Measurements from ENCODE around the gene LRIT2. TPM values are rescaled to one million over a fixed set of nuclear protein-coding genes. Genes with fewer than 3 reads are reported as not detected.

LRIT2 gene
- total and polyA plus RNA-seq, 2 experiments from 2014 or later: not detected

- no peak overlapping the region for H3K27ac ChIP-seq
- no peak overlapping the region for H3K9ac ChIP-seq
- WGBS, 2 experiments (ENCODE audit: low coverage in 1 of 2, low lambda C conversion rate in 2 of 2, missing lambda C conversion rate in 2 of 2): 20 to 21% methylated on average over 6 of the region's 6 CpGs
- H3K79me2 ChIP-seq (ENCODE audit: insufficient read depth): no peaks in the 10 kb centered on the region
- H3F3A ChIP-seq (ENCODE audit: insufficient read depth): no peaks in the 10 kb centered on the region
- H3K4me2 ChIP-seq (ENCODE audit: unreplicated experiment): no peak overlapping the region
- H3K4me3 ChIP-seq: no peak overlapping the region
- DNase-seq: no peak
- H3K27me3 ChIP-seq (replicated peaks; ENCODE audit: insufficient read depth): no peaks in the 10 kb centered on the region
- no peaks in the 10 kb centered on the region for H3K9me2 ChIP-seq (ENCODE audit: insufficient read depth)
- H3K4me1 ChIP-seq (ENCODE audit: insufficient read depth): no peaks in the 10 kb centered on the region
- no peaks in the 10 kb centered on the region for H3K9me3 ChIP-seq (ENCODE audit: low read depth)
- no peaks in the 10 kb centered on the region for H4K20me1 ChIP-seq (ENCODE audit: insufficient read depth)
- in situ Hi-C loops (cut with MboI): no loop called here
- H2AFZ ChIP-seq: no peak overlapping the region
- no peak for TF ChIP-seq EZH2phosphoT487 (IDR thresholded peaks at IDR 0.05; ENCODE audit: insufficient read depth, low read depth)
- TF ChIP-seq EZH2 (IDR thresholded peaks at IDR 0.05; ENCODE audit: insufficient read depth, poor library complexity, severe bottlenecking): no peak
- no peaks in the 10 kb centered on the region for H3K36me3 ChIP-seq (ENCODE audit: low read depth)
These were observed 824 bp downstream of the LRIT2 start for GRCh38 chr10:84224411-84225028.

- TF ChIP-seq EZH2phosphoT487 (IDR thresholded peaks at IDR 0.05; ENCODE audit: insufficient read depth, low read depth) (no peak), EZH2 (IDR thresholded peaks at IDR 0.05; ENCODE audit: insufficient read depth, poor library complexity, severe bottlenecking) (no peak)
- no peak overlapping the region for H3K27ac ChIP-seq
- in situ Hi-C loops (cut with MboI): no loop called here
- no peaks in the 10 kb centered on the region for H3K27me3 ChIP-seq (replicated peaks; ENCODE audit: insufficient read depth)
- no peaks in the 10 kb centered on the region for H3K9me2 ChIP-seq (ENCODE audit: insufficient read depth)
- no peaks in the 10 kb centered on the region for H4K20me1 ChIP-seq (ENCODE audit: insufficient read depth)
- no peaks in the 10 kb centered on the region for H3K36me3 ChIP-seq (ENCODE audit: low read depth)
- no peak overlapping the region for H3K9ac ChIP-seq
- WGBS, 2 experiments (ENCODE audit: low coverage in 1 of 2, low lambda C conversion rate in 2 of 2, missing lambda C conversion rate in 2 of 2): 33 to 48% methylated on average over 7 to 8 of the region's 8 CpGs
- no peak for DNase-seq
- no peak overlapping the region for H3K4me2 ChIP-seq (ENCODE audit: unreplicated experiment)
- H3K4me1 ChIP-seq (ENCODE audit: insufficient read depth): no peaks in the 10 kb centered on the region
- no peaks in the 10 kb centered on the region for H3K79me2 ChIP-seq (ENCODE audit: insufficient read depth)
- H3K4me3 ChIP-seq: no peak overlapping the region
- H3K9me3 ChIP-seq (ENCODE audit: low read depth): no peaks in the 10 kb centered on the region
- H3F3A ChIP-seq (ENCODE audit: insufficient read depth): no peaks in the 10 kb centered on the region
- no peak overlapping the region for H2AFZ ChIP-seq
These were observed 3.4 kb downstream of the LRIT2 start for GRCh38 chr10:84221916-84222315.

GRCh38 chr10:84217746-84218145 is 7.6 kb downstream of the LRIT2 start:
- Histone ChIP-seq H3K27me3 (replicated peaks; ENCODE audit: insufficient read depth) (no peaks in the 10 kb centered on the region), H3K9me3 (ENCODE audit: low read depth) (no peaks in the 10 kb centered on the region), H3K4me3 (no peak overlapping the region), H2AFZ (no peak overlapping the region), H3F3A (ENCODE audit: insufficient read depth) (no peaks in the 10 kb centered on the region), H3K27ac (no peak overlapping the region), H3K36me3 (ENCODE audit: low read depth) (no peaks in the 10 kb centered on the region), H3K4me2 (ENCODE audit: unreplicated experiment) (no peak overlapping the region), H3K9me2 (ENCODE audit: insufficient read depth) (no peaks in the 10 kb centered on the region), H4K20me1 (ENCODE audit: insufficient read depth) (no peaks in the 10 kb centered on the region), H3K79me2 (ENCODE audit: insufficient read depth) (no peaks in the 10 kb centered on the region), H3K9ac (no peak overlapping the region), H3K4me1 (ENCODE audit: insufficient read depth) (no peaks in the 10 kb centered on the region)
- in situ Hi-C loops (cut with MboI): no loop called here
- TF ChIP-seq EZH2phosphoT487 (IDR thresholded peaks at IDR 0.05; ENCODE audit: insufficient read depth, low read depth): no peak
- no peak for TF ChIP-seq EZH2 (IDR thresholded peaks at IDR 0.05; ENCODE audit: insufficient read depth, poor library complexity, severe bottlenecking)
- no peak for DNase-seq
- 45 to 46% methylated on average over 4 of the region's 4 CpGs for WGBS, 2 experiments (ENCODE audit: low coverage in 1 of 2, low lambda C conversion rate in 2 of 2, missing lambda C conversion rate in 2 of 2)

GRCh38 chr10:84216834-84217233 is 8.5 kb downstream of the LRIT2 start:
- Histone ChIP-seq H3K79me2 (ENCODE audit: insufficient read depth) (no peaks in the 10 kb centered on the region), H3K27me3 (replicated peaks; ENCODE audit: insufficient read depth) (no peaks in the 10 kb centered on the region), H3K4me1 (ENCODE audit: insufficient read depth) (no peaks in the 10 kb centered on the region), H3K36me3 (ENCODE audit: low read depth) (no peaks in the 10 kb centered on the region), H3K9me3 (ENCODE audit: low read depth) (no peaks in the 10 kb centered on the region), H3K4me2 (ENCODE audit: unreplicated experiment) (no peak overlapping the region), H3K9me2 (ENCODE audit: insufficient read depth) (no peaks in the 10 kb centered on the region), H3K4me3 (no peak overlapping the region), H3K27ac (no peak overlapping the region), H3F3A (ENCODE audit: insufficient read depth) (no peaks in the 10 kb centered on the region), H3K9ac (no peak overlapping the region), H2AFZ (no peak overlapping the region), H4K20me1 (ENCODE audit: insufficient read depth) (no peaks in the 10 kb centered on the region)
- TF ChIP-seq EZH2phosphoT487 (IDR thresholded peaks at IDR 0.05; ENCODE audit: insufficient read depth, low read depth) (no peak), EZH2 (IDR thresholded peaks at IDR 0.05; ENCODE audit: insufficient read depth, poor library complexity, severe bottlenecking) (no peak)
- in situ Hi-C loops (cut with MboI): no loop called here
- DNase-seq: no peak
- 25 to 26% methylated on average over 9 of the region's 9 CpGs for WGBS, 2 experiments (ENCODE audit: low coverage in 1 of 2, low lambda C conversion rate in 2 of 2, missing lambda C conversion rate in 2 of 2)

Measured in GM23248 (cell line).